Hepatocyte (in vitro differentiated cells): ENCODE data around the gene UNKL. TPM values are rescaled to one million over a fixed set of nuclear protein-coding genes. Genes with fewer than 3 reads are reported as not detected.

Experiments
- DNase-seq: peaks from one replicate; pipeline ENCODE4 v3.0.0-alpha.2; 2016; ENCODE audit warnings: low spot score
- H2AFZ ChIP-seq: fragments of 200-600 bp; sonication (generic); 2 replicates; pipeline ENCODE4 v1.6.0; 2016; ENCODE audit warnings: antibody characterized with exemption, mild to moderate bottlenecking
- H3K27ac ChIP-seq: fragments of 200-600 bp; sonication (generic); 2 replicates; pipeline ENCODE4 v1.5.1; 2016; ENCODE audit warnings: mild to moderate bottlenecking
- H3K27me3 ChIP-seq: fragments of 200-600 bp; sonication (generic); 2 replicates; pipeline ENCODE4 v1.6.1; 2016
- H3K36me3 ChIP-seq: fragments of 200-600 bp; sonication (generic); replicated peaks from 2 replicates; pipeline ENCODE4 v1.5.1; 2016; ENCODE audit warnings: low read depth; ENCODE audit not compliant: insufficient read depth
- H3K4me1 ChIP-seq: fragments of 200-600 bp; sonication (generic); 2 replicates; pipeline ENCODE4 v1.5.1; 2016; ENCODE audit warnings: mild to moderate bottlenecking, moderate library complexity; ENCODE audit not compliant: insufficient read depth
- H3K4me2 ChIP-seq: fragments of 200-600 bp; sonication (generic); 2 replicates; pipeline ENCODE4 v1.6.0; 2016
- H3K4me3 ChIP-seq: fragments of 200-600 bp; sonication (generic); 2 replicates; pipeline ENCODE4 v1.5.1; 2016; ENCODE audit warnings: mild to moderate bottlenecking
- H3K79me2 ChIP-seq: fragments of 200-600 bp; sonication (generic); 2 replicates; pipeline ENCODE4 v1.6.0; 2017; ENCODE audit warnings: mild to moderate bottlenecking
- H3K9me2 ChIP-seq: fragments of 200-600 bp; sonication (generic); replicated peaks from 2 replicates; pipeline ENCODE4 v1.6.0; 2017; ENCODE audit warnings: mild to moderate bottlenecking; ENCODE audit not compliant: insufficient read depth
- H3K9me3 ChIP-seq: fragments of 200-600 bp; sonication (generic); 2 replicates; pipeline ENCODE4 v1.5.1; 2016; ENCODE audit warnings: low read depth, mild to moderate bottlenecking
- H4K20me1 ChIP-seq: fragments of 200-600 bp; sonication (generic); 2 replicates; pipeline ENCODE4 v1.6.0; 2016; ENCODE audit warnings: mild to moderate bottlenecking; ENCODE audit not compliant: insufficient read depth, poor library complexity, severe bottlenecking
- CTCF ChIP-seq: fragments of 200-600 bp; sonication (generic); IDR thresholded peaks from 2 replicates; pipeline ENCODE4 v1.5.1; 2016; ENCODE audit warnings: antibody characterized with exemption, mild to moderate bottlenecking; ENCODE audit not compliant: poor library complexity
- EZH2 ChIP-seq: fragments of 200-600 bp; sonication (generic); IDR thresholded peaks from 2 replicates; pipeline ENCODE4 v1.6.1; 2016; ENCODE audit warnings: antibody characterized with exemption, mild to moderate bottlenecking, borderline replicate concordance
- EZH2phosphoT487 ChIP-seq: fragments of 200-600 bp; sonication (generic); IDR thresholded peaks from one replicate; pipeline ENCODE4 v1.6.1; 2018; ENCODE audit warnings: antibody characterized with exemption, mild to moderate bottlenecking, low read depth, moderate library complexity; ENCODE audit not compliant: unreplicated experiment, severe bottlenecking
- WGBS: methylation state at CpG from one replicate; pipeline ENCODE4 v1.1.6; 2016; ENCODE audit warnings: low lambda C conversion rate; ENCODE audit errors: missing lambda C conversion rate; 5-methylcytosine and 5-hydroxymethylcytosine counted together
- polyA plus RNA-seq: library from polyadenylated mRNA; unstranded; fragments of >200 nt; fragmentation: Nextera tagmentation; extraction: Ambion mirVana; gene quantifications from 2 replicates; pipeline ENCODE4 v1.2.1, GENCODE V29; 2016
- total RNA-seq: library from RNA; depleted of rRNA; stranded (reverse); fragments of >200 nt; gene quantifications from 2 replicates; pipeline ENCODE4 v1.2.3, GENCODE V29; 2014

Gene UNKL
- total and polyA plus RNA-seq, 2 experiments from 2014 or later: 8.5 to 10.3 TPM

DNA sequence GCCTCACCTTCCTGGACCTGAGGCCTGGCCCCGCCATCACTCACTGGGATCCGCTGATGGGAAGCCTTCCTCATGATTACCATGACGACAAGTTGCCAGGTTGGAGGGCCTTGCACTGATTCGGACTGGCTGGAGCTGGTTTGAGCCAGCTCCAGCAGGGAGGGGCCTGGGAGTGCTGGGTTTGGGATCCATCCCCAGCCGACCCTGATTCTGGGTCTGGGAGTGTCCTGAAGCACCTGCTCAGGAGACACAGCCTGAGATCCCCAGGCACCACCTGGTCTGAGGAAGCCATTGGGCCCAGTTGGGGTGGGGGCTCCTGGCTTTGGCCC is 86.9 kb downstream of the UNKL start:
- no peak for TF ChIP-seq EZH2phosphoT487
- TF ChIP-seq CTCF: no peak
- TF ChIP-seq EZH2: no peak
- Histone ChIP-seq H3K4me2 (no peak overlapping the region), H3K4me1 (peaks cover 14% of the 10 kb centered on the region), H3K9me2 (no peaks in the 10 kb centered on the region), H3K9me3 (no peaks in the 10 kb centered on the region), H2AFZ (no peak overlapping the region), H4K20me1 (peaks cover 8% of the 10 kb centered on the region), H3K36me3 (no peaks in the 10 kb centered on the region), H3K4me3 (no peak overlapping the region), H3K27me3 (peaks cover 14% of the 10 kb centered on the region), H3K27ac (no peak overlapping the region), H3K79me2 (no peaks in the 10 kb centered on the region)
- WGBS: 60% methylated on average over 5 of the region's 5 CpGs
- DNase-seq: no peak

- H3K9me3 ChIP-seq: no peaks in the 10 kb centered on the region
- no peaks in the 10 kb centered on the region for H3K9me2 ChIP-seq
- DNase-seq: no peak
- no peak for TF ChIP-seq CTCF
- no peak for TF ChIP-seq EZH2phosphoT487
- no peak for TF ChIP-seq EZH2
- no peaks in the 10 kb centered on the region for H3K79me2 ChIP-seq
- 85% methylated on average over 17 of the region's 17 CpGs for WGBS
- H3K4me2 ChIP-seq: no peak overlapping the region
- no peaks in the 10 kb centered on the region for H3K36me3 ChIP-seq
- peaks cover 10% of the 10 kb centered on the region for H4K20me1 ChIP-seq
- H3K27ac ChIP-seq: no peak overlapping the region
- no peak overlapping the region for H3K4me3 ChIP-seq
- peaks cover 9% of the 10 kb centered on the region for H3K4me1 ChIP-seq
- no peak overlapping the region for H2AFZ ChIP-seq
- peaks cover 9% of the 10 kb centered on the region for H3K27me3 ChIP-seq
Observed at GRCh38 chr16:1326946-1327618, 87.4 kb downstream of the UNKL start.

- no peaks in the 10 kb centered on the region for H3K9me2 ChIP-seq
- H3K4me3 ChIP-seq: no peak overlapping the region
- H3K36me3 ChIP-seq: no peaks in the 10 kb centered on the region
- H3K27me3 ChIP-seq: peaks cover 2% of the 10 kb centered on the region
- H3K4me1 ChIP-seq: peaks cover 2% of the 10 kb centered on the region
- no peaks in the 10 kb centered on the region for H3K79me2 ChIP-seq
- H3K27ac ChIP-seq: no peak overlapping the region
- no peak overlapping the region for H3K4me2 ChIP-seq
- 84% methylated on average over 17 of the region's 17 CpGs for WGBS
- peaks cover 10% of the 10 kb centered on the region for H4K20me1 ChIP-seq
- no peak for DNase-seq
- no peaks in the 10 kb centered on the region for H3K9me3 ChIP-seq
- no peak overlapping the region for H2AFZ ChIP-seq
- TF ChIP-seq EZH2phosphoT487 (no peak), EZH2 (no peak), CTCF (no peak)
Observed at GRCh38 chr16:1326391-1326790, 88.1 kb downstream of the UNKL start.
